Adipocyte (in vitro differentiated cells): ENCODE measurements around the gene MMP19.

Source experiments
- DNase-seq: peaks from one replicate; pipeline ENCODE4 v3.0.0-alpha.2; 2015; ENCODE audit warnings: low read depth
- H3K27me3 ChIP-seq: replicated peaks from 2 replicates; pipeline ENCODE4 v1.7.0; 2013; ENCODE audit warnings: mild to moderate bottlenecking, low read length, moderate library complexity; ENCODE audit not compliant: control insufficient read depth, insufficient read depth
- H3K36me3 ChIP-seq: 2 replicates; pipeline ENCODE4 v1.7.0; 2013; ENCODE audit warnings: low read length, mild to moderate bottlenecking, moderate library complexity; ENCODE audit not compliant: control insufficient read depth, insufficient read depth, severe bottlenecking
- H3K4me1 ChIP-seq: 2 replicates; pipeline ENCODE4 v1.7.0; 2013; ENCODE audit warnings: mild to moderate bottlenecking, low read length, moderate library complexity; ENCODE audit not compliant: control insufficient read depth, insufficient read depth
- H3K4me3 ChIP-seq: 2 replicates; pipeline ENCODE4 v1.7.0; 2013; ENCODE audit warnings: mild to moderate bottlenecking, low read length, moderate library complexity
- H3K9ac ChIP-seq: 2 replicates; pipeline ENCODE4 v1.7.0; 2013; ENCODE audit warnings: mild to moderate bottlenecking, low read length, moderate library complexity
- H3K9me3 ChIP-seq: 2 replicates; pipeline ENCODE4 v1.7.0; 2013; ENCODE audit warnings: mild to moderate bottlenecking, low read length, moderate library complexity; ENCODE audit not compliant: control insufficient read depth

MMP19 gene

DNA sequence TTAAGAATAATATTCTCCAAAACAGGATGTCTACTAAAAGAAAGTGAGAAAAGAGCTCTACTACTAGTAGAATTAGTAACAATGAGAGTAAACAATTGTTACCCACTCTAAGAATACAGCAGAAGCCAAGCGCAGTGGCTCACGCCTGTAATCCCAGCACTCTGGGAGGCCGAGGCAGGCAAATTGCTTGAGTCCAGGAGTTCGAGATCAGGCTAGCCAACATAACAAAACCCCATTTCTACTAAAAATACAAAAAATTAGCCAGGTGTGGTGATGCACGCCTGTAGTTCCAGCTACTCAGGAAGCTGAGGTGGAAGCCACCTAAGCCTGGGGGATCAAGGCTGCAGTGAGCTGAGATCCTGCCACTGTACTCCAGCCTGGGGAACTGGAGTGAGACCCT, 18.0 kb downstream of the MMP19 start:
- Histone ChIP-seq H3K9ac (peak overlapping the region; percentile 16), H3K9me3 (no peaks in the 10 kb centered on the region), H3K4me1 (peaks cover 20% of the 10 kb centered on the region), H3K4me3 (no peak overlapping the region), H3K27me3 (no peaks in the 10 kb centered on the region), H3K36me3 (peaks cover 39% of the 10 kb centered on the region)
- DNase-seq, result no peak

DNA sequence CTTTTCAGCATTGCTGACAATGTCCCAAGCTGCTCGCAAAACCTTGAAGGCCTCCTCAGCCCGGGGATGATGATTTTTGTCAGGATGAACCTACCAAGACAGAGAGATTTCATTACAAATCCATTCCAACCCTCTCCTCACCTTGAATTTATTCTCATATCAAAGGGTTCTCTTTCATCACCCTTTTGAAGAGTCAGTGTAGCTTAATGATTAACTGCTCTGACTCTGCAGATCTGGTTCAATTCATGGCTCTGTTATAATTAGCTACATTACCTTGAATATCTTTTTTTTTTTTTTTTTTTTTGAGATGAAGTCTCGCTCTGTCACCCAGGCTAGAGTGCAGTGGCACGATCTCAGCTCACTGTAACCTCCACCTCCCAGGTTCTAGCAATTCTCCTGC, 19.3 kb downstream of the MMP19 start:
- peaks cover 45% of the 10 kb centered on the region for H3K36me3 ChIP-seq
- H3K4me1 ChIP-seq, result peaks cover 21% of the 10 kb centered on the region
- H3K27me3 ChIP-seq, result no peaks in the 10 kb centered on the region
- DNase-seq, result no peak
- no peaks in the 10 kb centered on the region for H3K9me3 ChIP-seq
- no peak overlapping the region for H3K4me3 ChIP-seq
- no peak overlapping the region for H3K9ac ChIP-seq

- H3K27me3 ChIP-seq, result no peaks in the 10 kb centered on the region
- H3K4me1 ChIP-seq, result peaks cover 12% of the 10 kb centered on the region
- no peak overlapping the region for H3K4me3 ChIP-seq
- H3K36me3 ChIP-seq, result peaks cover 43% of the 10 kb centered on the region
- H3K9ac ChIP-seq, result no peak overlapping the region
- no peaks in the 10 kb centered on the region for H3K9me3 ChIP-seq
- DNase-seq, result peak; percentile 38
Observed at GRCh38 chr12:55822228-55822627, 20.5 kb downstream of the MMP19 start.

DNA sequence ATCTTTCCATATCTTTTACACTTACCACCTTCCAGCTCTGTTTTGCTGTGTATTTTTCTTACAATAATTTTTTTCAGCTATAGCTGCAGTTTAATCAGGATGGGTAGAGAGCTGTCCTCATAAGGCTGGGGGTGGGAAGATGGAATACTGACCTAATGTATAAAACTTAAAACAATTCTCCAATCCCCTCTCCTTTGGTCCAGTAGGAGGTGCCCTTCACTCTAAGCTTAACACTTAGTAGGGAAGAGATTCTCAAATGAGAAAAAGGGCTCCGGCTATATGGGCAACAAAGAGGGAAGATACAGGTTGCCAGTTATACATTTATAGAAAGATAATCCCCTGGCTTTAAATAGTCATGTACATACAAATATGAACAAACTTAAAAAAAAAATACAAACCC, 22.1 kb downstream of the MMP19 start:
- no peak overlapping the region for H3K9ac ChIP-seq
- H3K27me3 ChIP-seq, result no peaks in the 10 kb centered on the region
- peaks cover 42% of the 10 kb centered on the region for H3K36me3 ChIP-seq
- H3K4me1 ChIP-seq, result peaks cover 15% of the 10 kb centered on the region
- H3K9me3 ChIP-seq, result no peaks in the 10 kb centered on the region
- no peak overlapping the region for H3K4me3 ChIP-seq
- DNase-seq, result peak; percentile 45

GRCh38 chr12:55818886-55819285, 23.9 kb downstream of the MMP19 start:
- H3K27me3 ChIP-seq, result no peaks in the 10 kb centered on the region
- peak overlapping the region; percentile 97 for H3K4me3 ChIP-seq
- H3K4me1 ChIP-seq, result peaks cover 33% of the 10 kb centered on the region
- H3K36me3 ChIP-seq, result peaks cover 47% of the 10 kb centered on the region
- no peaks in the 10 kb centered on the region for H3K9me3 ChIP-seq
- peak overlapping the region; percentile 91 for H3K9ac ChIP-seq
- DNase-seq, result no peak

DNA sequence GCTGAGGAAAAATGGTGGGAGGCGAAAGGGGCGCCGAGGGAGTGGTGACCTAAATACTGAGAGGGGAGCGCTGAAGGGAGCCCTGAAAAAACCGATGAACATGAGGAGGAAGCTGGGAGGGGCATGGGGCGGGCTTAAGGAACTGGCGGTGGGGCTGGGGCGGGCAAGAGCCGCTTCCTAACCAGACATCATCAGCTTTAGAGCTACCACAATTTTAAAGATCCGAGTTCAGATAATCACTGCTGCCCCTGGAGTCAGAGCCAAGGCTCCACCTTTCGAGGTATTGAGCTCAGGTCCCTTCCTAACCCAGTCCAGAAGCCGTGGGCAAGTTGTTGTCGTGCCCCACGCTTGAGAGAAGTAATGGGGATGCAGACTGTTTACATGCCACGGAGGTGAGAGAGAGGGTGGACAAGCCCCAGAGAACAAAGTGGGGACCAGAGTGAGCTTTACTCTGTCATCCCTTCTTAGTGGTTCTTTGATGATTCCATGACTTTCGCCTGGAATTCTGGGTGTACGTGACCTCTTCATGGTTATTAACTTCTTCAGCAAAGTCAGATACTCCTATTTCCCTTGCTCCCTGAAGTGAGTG, 24.5 kb downstream of the MMP19 start:
- H3K4me3 ChIP-seq, result peak overlapping the region; percentile 97
- peak overlapping the region; percentile 91 for H3K9ac ChIP-seq
- peak; percentile 25 for DNase-seq
- H3K9me3 ChIP-seq, result no peaks in the 10 kb centered on the region
- no peaks in the 10 kb centered on the region for H3K27me3 ChIP-seq
- peaks cover 35% of the 10 kb centered on the region for H3K4me1 ChIP-seq
- H3K36me3 ChIP-seq, result peaks cover 47% of the 10 kb centered on the region

DNA sequence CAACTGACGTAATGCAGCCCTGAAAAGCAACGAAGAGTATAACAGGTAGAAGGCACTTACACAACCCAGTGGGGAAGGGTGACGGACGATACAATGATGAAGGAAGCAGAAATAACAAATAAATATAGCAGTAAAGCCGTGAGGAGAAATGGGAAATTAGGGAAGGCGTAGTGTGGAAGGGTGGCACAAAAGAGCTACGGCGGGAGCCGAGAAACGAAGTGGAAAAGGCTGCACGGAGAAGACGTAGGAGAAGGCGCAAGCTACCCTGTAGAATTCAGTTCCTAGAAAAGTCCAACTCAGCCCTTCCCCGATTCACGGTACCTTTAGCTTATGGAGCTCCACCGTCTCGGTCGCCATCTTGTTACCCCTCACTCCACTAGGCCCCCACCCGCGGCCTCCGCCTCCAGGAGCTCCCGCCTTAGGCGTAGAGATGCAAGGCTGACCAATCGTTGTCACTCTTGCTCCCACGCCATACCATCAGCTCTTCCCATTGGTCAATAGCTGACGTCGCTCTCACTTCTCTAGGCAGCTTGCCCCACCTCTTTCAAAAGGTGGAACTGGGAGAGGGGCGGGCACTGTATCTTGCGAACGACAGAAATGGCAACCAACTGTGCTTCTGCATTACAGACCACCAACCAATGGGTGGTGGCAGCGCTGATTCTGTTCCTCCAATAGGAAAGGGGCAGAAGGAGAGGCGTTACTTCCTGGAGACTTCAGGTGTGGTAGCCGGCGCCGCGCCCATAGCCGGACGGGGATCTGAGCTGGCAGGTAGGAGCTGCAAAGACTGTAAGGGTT, 25.2 kb downstream of the MMP19 start, which contains the start of the genes ORMDL2 and SARNP:
TSS of gene ORMDL2 (plus strand) at position 697 of the 795 bp plus-strand sequence. CDS start 959 bp downstream, outside the sequence.
TSS of gene SARNP (minus strand) at position 380 of the 795 bp plus-strand sequence. CDS start at position 357, 23 bp downstream.
- peak within 1 kb of the TSS; percentile 97 for H3K4me3 ChIP-seq
- peaks cover 35% of the 10 kb centered on the region for H3K4me1 ChIP-seq
- peaks cover 40% of the 10 kb centered on the region for H3K36me3 ChIP-seq
- peak; percentile 100 for DNase-seq
- no peaks in the 10 kb centered on the region for H3K27me3 ChIP-seq
- H3K9ac ChIP-seq, result peak within 1 kb of the TSS; percentile 95
- no peaks in the 10 kb centered on the region for H3K9me3 ChIP-seq

GRCh38 chr12:55816881-55817344, 25.8 kb downstream of the MMP19 start:
- Histone ChIP-seq H3K36me3 (peaks cover 34% of the 10 kb centered on the region), H3K9me3 (no peaks in the 10 kb centered on the region), H3K27me3 (no peaks in the 10 kb centered on the region), H3K4me3 (peak overlapping the region; percentile 97), H3K9ac (peak overlapping the region; percentile 95), H3K4me1 (peaks cover 35% of the 10 kb centered on the region)
- peak; percentile 71 for DNase-seq

DNA sequence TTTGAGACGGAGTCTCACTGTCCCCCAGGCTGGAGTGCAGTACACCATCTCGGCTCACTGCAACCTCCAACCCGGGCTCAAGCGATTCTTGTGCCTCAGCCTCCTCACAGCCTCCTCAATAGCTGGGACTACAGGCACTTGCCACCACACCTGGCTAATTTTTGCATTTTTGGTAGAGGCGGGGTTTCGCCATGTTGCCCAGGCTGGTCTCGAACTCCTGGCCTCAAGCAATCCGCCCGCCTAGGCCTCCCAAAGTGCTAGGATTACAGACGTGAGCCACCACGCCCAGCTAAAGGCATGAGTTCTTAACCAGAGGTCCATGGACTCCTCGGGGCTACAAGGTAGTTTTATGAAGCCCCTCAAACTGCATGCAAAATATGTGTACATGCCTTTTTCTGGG, 27.3 kb downstream of the MMP19 start:
- Histone ChIP-seq H3K4me1 (peaks cover 35% of the 10 kb centered on the region), H3K4me3 (peak overlapping the region; percentile 97), H3K9ac (peak overlapping the region; percentile 95), H3K27me3 (no peaks in the 10 kb centered on the region), H3K9me3 (no peaks in the 10 kb centered on the region), H3K36me3 (peaks cover 19% of the 10 kb centered on the region)
- DNase-seq, result no peak

GRCh38 chr12:55814257-55814656, 28.5 kb downstream of the MMP19 start:
- no peak overlapping the region for H3K4me3 ChIP-seq
- DNase-seq, result no peak
- H3K9me3 ChIP-seq, result no peaks in the 10 kb centered on the region
- peaks cover 35% of the 10 kb centered on the region for H3K4me1 ChIP-seq
- no peaks in the 10 kb centered on the region for H3K27me3 ChIP-seq
- no peak overlapping the region for H3K9ac ChIP-seq
- peaks cover 10% of the 10 kb centered on the region for H3K36me3 ChIP-seq

GRCh38 chr12:55812088-55812487, 30.6 kb downstream of the MMP19 start:
- no peak overlapping the region for H3K9ac ChIP-seq
- H3K4me3 ChIP-seq, result no peak overlapping the region
- H3K27me3 ChIP-seq, result no peaks in the 10 kb centered on the region
- H3K9me3 ChIP-seq, result no peaks in the 10 kb centered on the region
- DNase-seq, result no peak
- peaks cover 27% of the 10 kb centered on the region for H3K4me1 ChIP-seq
- H3K36me3 ChIP-seq, result peaks cover 25% of the 10 kb centered on the region
